SK-N-SH treated with all-trans-retinoic acid at 6 μM for 48 hours (cell line): ENCODE results near the gene LRCH1.

Experiments
- CREB5 ChIP-seq: fragments of 250-450 bp; sonication (Bioruptor Pico); IDR thresholded peaks from 2 replicates; pipeline ENCODE4 v1.5.1; 2020; ENCODE audit warnings: low read depth, mild to moderate bottlenecking, moderate library complexity
- OSR1 ChIP-seq: fragments of 250-450 bp; sonication (Bioruptor Pico); IDR thresholded peaks from 2 replicates; pipeline ENCODE4 v1.8.0; 2022; ENCODE audit warnings: moderate library complexity, mild to moderate bottlenecking, inconsistent platforms
- PATZ1 ChIP-seq: fragments of 250-450 bp; sonication (Bioruptor Pico); IDR thresholded peaks from 2 replicates; pipeline ENCODE4 v1.8.0; 2020; ENCODE audit warnings: mild to moderate bottlenecking, moderate library complexity, borderline replicate concordance
- TOX ChIP-seq: fragments of 250-450 bp; sonication (Bioruptor Pico); IDR thresholded peaks from 2 replicates; pipeline ENCODE4 v1.8.0; 2021; ENCODE audit warnings: mild to moderate bottlenecking, moderate library complexity, borderline replicate concordance
- ZFP30 ChIP-seq: fragments of 450-650 bp; formaldehyde crosslinking; IDR thresholded peaks from 2 replicates; pipeline ENCODE4 v1.5.0; 2022; ENCODE audit warnings: mild to moderate bottlenecking, moderate library complexity

- TF ChIP-seq OSR1 (CRISPR knock-in tag), result no peak
- no peak for TF ChIP-seq ZFP30 (CRISPR knock-in tag)
- TF ChIP-seq TOX (CRISPR knock-in tag), result no peak
- no peak for TF ChIP-seq CREB5 (CRISPR knock-in tag)
- no peak for TF ChIP-seq PATZ1 (CRISPR knock-in tag)
These were observed 2.1 kb upstream of the LRCH1 start for GRCh38 chr13:46550822-46551221.
